Stomach (tissue), 4 donors: Measurements from ENCODE around the gene PCDHGA6.

Experiments used
- POLR2A ChIP-seq, 4 donors: fragments of 450-650 bp; IDR thresholded peaks; one replicate each; pipeline ENCODE4 v1.6.1; 2016; ENCODE audit warnings: antibody characterized with exemption in 4 of 4, control low read depth in 2 of 4, mild to moderate bottlenecking in 1 of 4, moderate library complexity in 1 of 4
- TF ChIP-seq, protein P1 (sequence below), 7 experiments: fragments of 450-650 bp in 4 of 7; fragments of 200-600 bp in 3 of 7; sonication (generic) in 3 of 7; IDR thresholded peaks; one replicate each; pipeline ENCODE4 v1.5.1; 2016 to 2019; ENCODE audit warnings: antibody characterized with exemption in 7 of 7, control low read depth in 2 of 7, mild to moderate bottlenecking in 1 of 7

DNA sequence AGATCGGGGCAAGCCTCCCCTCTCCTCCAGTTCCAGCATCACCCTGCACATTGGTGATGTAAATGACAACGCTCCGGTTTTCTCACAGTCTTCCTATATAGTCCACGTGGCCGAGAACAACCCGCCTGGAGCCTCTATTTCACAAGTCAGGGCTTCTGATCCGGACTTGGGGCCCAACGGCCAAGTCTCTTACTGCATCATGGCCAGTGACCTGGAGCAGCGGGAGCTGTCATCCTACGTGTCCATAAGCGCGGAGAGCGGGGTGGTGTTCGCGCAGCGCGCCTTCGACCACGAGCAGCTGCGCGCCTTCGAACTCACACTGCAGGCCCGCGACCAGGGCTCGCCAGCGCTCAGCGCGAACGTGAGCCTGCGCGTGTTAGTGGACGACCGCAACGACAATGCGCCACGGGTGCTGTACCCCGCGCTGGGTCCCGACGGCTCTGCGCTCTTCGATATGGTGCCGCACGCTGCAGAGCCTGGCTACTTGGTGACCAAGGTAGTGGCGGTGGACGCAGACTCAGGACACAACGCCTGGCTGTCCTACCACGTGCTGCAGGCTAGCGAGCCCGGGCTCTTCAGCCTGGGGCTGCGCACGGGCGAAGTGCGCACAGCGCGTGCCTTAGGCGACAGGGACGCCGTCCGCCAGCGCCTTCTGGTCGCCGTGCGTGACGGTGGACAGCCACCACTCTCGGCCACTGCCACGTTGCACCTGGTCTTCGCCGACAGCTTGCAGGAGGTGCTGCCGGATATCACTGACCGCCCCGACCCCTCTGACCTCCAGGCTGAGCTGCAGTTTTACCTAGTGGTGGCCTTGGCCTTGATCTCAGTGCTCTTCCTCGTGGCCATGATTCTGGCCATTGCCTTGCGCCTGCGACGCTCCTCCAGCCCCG, 15.7 kb downstream of the PCDHGA6 start:
- TF ChIP-seq POLR2A (IDR thresholded peaks at IDR 0.05), result no peak
- TF ChIP-seq, protein P1, sequence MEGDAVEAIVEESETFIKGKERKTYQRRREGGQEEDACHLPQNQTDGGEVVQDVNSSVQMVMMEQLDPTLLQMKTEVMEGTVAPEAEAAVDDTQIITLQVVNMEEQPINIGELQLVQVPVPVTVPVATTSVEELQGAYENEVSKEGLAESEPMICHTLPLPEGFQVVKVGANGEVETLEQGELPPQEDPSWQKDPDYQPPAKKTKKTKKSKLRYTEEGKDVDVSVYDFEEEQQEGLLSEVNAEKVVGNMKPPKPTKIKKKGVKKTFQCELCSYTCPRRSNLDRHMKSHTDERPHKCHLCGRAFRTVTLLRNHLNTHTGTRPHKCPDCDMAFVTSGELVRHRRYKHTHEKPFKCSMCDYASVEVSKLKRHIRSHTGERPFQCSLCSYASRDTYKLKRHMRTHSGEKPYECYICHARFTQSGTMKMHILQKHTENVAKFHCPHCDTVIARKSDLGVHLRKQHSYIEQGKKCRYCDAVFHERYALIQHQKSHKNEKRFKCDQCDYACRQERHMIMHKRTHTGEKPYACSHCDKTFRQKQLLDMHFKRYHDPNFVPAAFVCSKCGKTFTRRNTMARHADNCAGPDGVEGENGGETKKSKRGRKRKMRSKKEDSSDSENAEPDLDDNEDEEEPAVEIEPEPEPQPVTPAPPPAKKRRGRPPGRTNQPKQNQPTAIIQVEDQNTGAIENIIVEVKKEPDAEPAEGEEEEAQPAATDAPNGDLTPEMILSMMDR (IDR thresholded peaks at IDR 0.05), result no peak
